Astrocyte of the hippocampus (primary cell): ENCODE measurements around the gene CENPU.
"Not testable (repeated sequence)": the region's sequence is repeated elsewhere in the genome, so short reads cannot be mapped to it uniquely, and the experiment has no call there.

Source experiments
- DNase-seq: peaks from one replicate; pipeline ENCODE4 v3.0.0; 2011; ENCODE audit warnings: low read depth, low spot score

The CENPU gene

GRCh38 chr4:184733654-184734524 lies at the start of gene CENPU:
Gene CENPU (minus strand): TSS chr4:184734096. CDS start chr4:184734062, 34 bp downstream.
- peak; percentile 99 for DNase-seq

- DNase-seq = no peak
Measured at GRCh38 chr4:184782731-184783373, 49.0 kb upstream of the CENPU start.

GRCh38 chr4:184779160-184779559 lies 45.3 kb upstream of the CENPU start:
- not testable (repeated sequence) for DNase-seq

GRCh38 chr4:184778325-184778724 lies 44.4 kb upstream of the CENPU start:
- DNase-seq = no peak

GRCh38 chr4:184776821-184777220 lies 42.9 kb upstream of the CENPU start:
- DNase-seq = no peak

- DNase-seq = no peak
Measured at GRCh38 chr4:184775854-184776555, 42.1 kb upstream of the CENPU start.

- DNase-seq = no peak
Measured at GRCh38 chr4:184774152-184774551, 40.3 kb upstream of the CENPU start.

GRCh38 chr4:184771416-184771815 lies 37.5 kb upstream of the CENPU start:
- DNase-seq = no peak

GRCh38 chr4:184769141-184769765 lies 35.4 kb upstream of the CENPU start:
- DNase-seq = no peak

GRCh38 chr4:184768296-184768695 lies 34.4 kb upstream of the CENPU start:
- no peak for DNase-seq

GRCh38 chr4:184766446-184766845 lies 32.5 kb upstream of the CENPU start:
- no peak for DNase-seq

GRCh38 chr4:184765473-184766340 lies 31.8 kb upstream of the CENPU start:
- DNase-seq = no peak

GRCh38 chr4:184764601-184765000 lies 30.7 kb upstream of the CENPU start:
- no peak for DNase-seq

- DNase-seq = no peak
Measured at GRCh38 chr4:184763150-184763780, 29.4 kb upstream of the CENPU start.

- no peak for DNase-seq
Measured at GRCh38 chr4:184762100-184762499, 28.2 kb upstream of the CENPU start.

- no peak for DNase-seq
Measured at GRCh38 chr4:184760681-184761080, 26.8 kb upstream of the CENPU start.

GRCh38 chr4:184757810-184758209 lies 23.9 kb upstream of the CENPU start:
- no peak for DNase-seq

GRCh38 chr4:184756399-184756798 lies 22.5 kb upstream of the CENPU start:
- DNase-seq = peak; percentile 11

- DNase-seq = peak; percentile 64
Measured at GRCh38 chr4:184755278-184755677, 21.4 kb upstream of the CENPU start.

GRCh38 chr4:184752496-184753275 lies 18.8 kb upstream of the CENPU start:
- DNase-seq = no peak
